DND-41 (cell line): Measurements from ENCODE around the gene OPCML.

Experiments
- EZH2 ChIP-seq: IDR thresholded peaks from 3 replicates; pipeline ENCODE4 v1.6.1; 2012; ENCODE audit warnings: borderline replicate concordance, low read depth, mild to moderate bottlenecking, moderate library complexity, low read length, inconsistent platforms; ENCODE audit not compliant: severe bottlenecking
- TF ChIP-seq, protein P1 (sequence below): IDR thresholded peaks from 2 replicates; pipeline ENCODE4 v1.5.1; 2012; ENCODE audit warnings: borderline replicate concordance, low read length, moderate library complexity, mild to moderate bottlenecking; ENCODE audit not compliant: poor library complexity, severe bottlenecking; ENCODE audit errors: extremely low read depth

DNA sequence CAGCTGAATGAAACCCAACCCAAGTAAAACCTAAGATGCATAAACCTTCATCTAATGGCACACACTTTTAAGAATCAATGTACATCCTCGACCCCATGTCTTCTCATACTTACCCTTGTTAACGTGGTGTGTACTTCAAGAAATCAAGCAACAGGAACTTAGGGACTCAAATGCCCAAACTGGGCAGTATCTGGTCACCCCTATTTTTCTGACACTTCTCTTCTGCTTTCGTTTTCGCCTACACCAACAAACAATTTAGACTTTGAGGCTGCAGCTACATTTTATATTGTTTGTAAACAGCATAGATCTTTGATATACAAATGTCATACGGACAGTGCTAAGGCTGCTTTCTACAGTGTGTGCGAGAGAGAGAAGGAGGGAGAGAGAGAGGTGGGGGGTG, 1117.8 kb downstream of the OPCML start:
- no peak for TF ChIP-seq EZH2
- TF ChIP-seq, protein P1, sequence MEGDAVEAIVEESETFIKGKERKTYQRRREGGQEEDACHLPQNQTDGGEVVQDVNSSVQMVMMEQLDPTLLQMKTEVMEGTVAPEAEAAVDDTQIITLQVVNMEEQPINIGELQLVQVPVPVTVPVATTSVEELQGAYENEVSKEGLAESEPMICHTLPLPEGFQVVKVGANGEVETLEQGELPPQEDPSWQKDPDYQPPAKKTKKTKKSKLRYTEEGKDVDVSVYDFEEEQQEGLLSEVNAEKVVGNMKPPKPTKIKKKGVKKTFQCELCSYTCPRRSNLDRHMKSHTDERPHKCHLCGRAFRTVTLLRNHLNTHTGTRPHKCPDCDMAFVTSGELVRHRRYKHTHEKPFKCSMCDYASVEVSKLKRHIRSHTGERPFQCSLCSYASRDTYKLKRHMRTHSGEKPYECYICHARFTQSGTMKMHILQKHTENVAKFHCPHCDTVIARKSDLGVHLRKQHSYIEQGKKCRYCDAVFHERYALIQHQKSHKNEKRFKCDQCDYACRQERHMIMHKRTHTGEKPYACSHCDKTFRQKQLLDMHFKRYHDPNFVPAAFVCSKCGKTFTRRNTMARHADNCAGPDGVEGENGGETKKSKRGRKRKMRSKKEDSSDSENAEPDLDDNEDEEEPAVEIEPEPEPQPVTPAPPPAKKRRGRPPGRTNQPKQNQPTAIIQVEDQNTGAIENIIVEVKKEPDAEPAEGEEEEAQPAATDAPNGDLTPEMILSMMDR = no peak
